Measurements from ENCODE around the gene KRT32.

Gene KRT32

GRCh38 chr17:41466988-41467387 is at the start of gene KRT32:
TSS of gene KRT32 (minus strand) at chr17:41467386. CDS start at chr17:41467325, 61 bp downstream.
- no peak for DNase-seq (ENCODE audit: low read depth in 2 of 2)

- no peak for DNase-seq (ENCODE audit: low read depth in 2 of 2)
Measured at GRCh38 chr17:41516830-41517283, 49.7 kb upstream of the KRT32 start.

- DNase-seq (ENCODE audit: low read depth in 2 of 2) = no peak
Measured at GRCh38 chr17:41516147-41516829, 49.1 kb upstream of the KRT32 start.

GRCh38 chr17:41513168-41513547 is 46.0 kb upstream of the KRT32 start:
- no peak for DNase-seq (ENCODE audit: low read depth in 2 of 2)

GRCh38 chr17:41512546-41513167 is 45.5 kb upstream of the KRT32 start:
- no peak for DNase-seq (ENCODE audit: low read depth in 2 of 2)

GRCh38 chr17:41511716-41512115 is 44.5 kb upstream of the KRT32 start:
- no peak for DNase-seq (ENCODE audit: low read depth in 2 of 2)

GRCh38 chr17:41511116-41511515 is 43.9 kb upstream of the KRT32 start:
- no peak for DNase-seq (ENCODE audit: low read depth in 2 of 2)

GRCh38 chr17:41510251-41511065 is 43.3 kb upstream of the KRT32 start:
- no peak for DNase-seq (ENCODE audit: low read depth in 2 of 2)

GRCh38 chr17:41507315-41507880 is 40.2 kb upstream of the KRT32 start:
- no peak for DNase-seq (ENCODE audit: low read depth in 2 of 2)

GRCh38 chr17:41505809-41506767 is 38.9 kb upstream of the KRT32 start:
- no peak for DNase-seq (ENCODE audit: low read depth in 2 of 2)

- DNase-seq (ENCODE audit: low read depth in 2 of 2) = no peak
Measured at GRCh38 chr17:41505007-41505808, 38.0 kb upstream of the KRT32 start, which contains the start of gene KRT13. TSS of gene KRT13 (minus strand) at chr17:41505612. CDS start at chr17:41505550, 62 bp downstream.

- DNase-seq (ENCODE audit: low read depth in 2 of 2) = no peak
Measured at GRCh38 chr17:41504246-41504977, 37.2 kb upstream of the KRT32 start.

- no peak for DNase-seq (ENCODE audit: low read depth in 2 of 2)
Measured at GRCh38 chr17:41503202-41503601, 36.0 kb upstream of the KRT32 start.

- no peak for DNase-seq (ENCODE audit: low read depth in 2 of 2)
Measured at GRCh38 chr17:41500131-41500911, 33.1 kb upstream of the KRT32 start.

GRCh38 chr17:41499714-41500113 is 32.5 kb upstream of the KRT32 start:
- no peak for DNase-seq (ENCODE audit: low read depth in 2 of 2)

- DNase-seq (ENCODE audit: low read depth in 2 of 2) = no peak
Measured at GRCh38 chr17:41498276-41498675, 31.1 kb upstream of the KRT32 start.

- peak; percentile 65 to 72 for DNase-seq (ENCODE audit: low read depth in 2 of 2)
Measured at GRCh38 chr17:41496803-41497484, 29.8 kb upstream of the KRT32 start.

GRCh38 chr17:41494524-41494923 is 27.3 kb upstream of the KRT32 start:
- DNase-seq (ENCODE audit: low read depth in 2 of 2) = no peak
